Measurements from ENCODE around the gene FARS2.

- TF ChIP-seq ZBTB21 (CRISPR knock-in tag; IDR thresholded peaks at IDR 0.05; ENCODE audit: borderline replicate concordance) (no peak), CTCF (IDR thresholded peaks at IDR 0.05) (no peak), ZBTB43 (CRISPR knock-in tag; IDR thresholded peaks at IDR 0.05) (no peak), MAX (CRISPR knock-in tag; IDR thresholded peaks at IDR 0.05) (no peak), OVOL2 (CRISPR knock-in tag; IDR thresholded peaks at IDR 0.05; ENCODE audit: borderline replicate concordance) (no peak), SMAD3 (CRISPR knock-in tag; IDR thresholded peaks at IDR 0.05; ENCODE audit: borderline replicate concordance) (no peak), FOXK1 (CRISPR knock-in tag; IDR thresholded peaks at IDR 0.05) (no peak), PRRX2 (CRISPR knock-in tag; IDR thresholded peaks at IDR 0.05) (no peak), PRDM15 (CRISPR knock-in tag; IDR thresholded peaks at IDR 0.05) (no peak), CREM (CRISPR knock-in tag; IDR thresholded peaks at IDR 0.05) (no peak), MYBL2 (CRISPR knock-in tag; IDR thresholded peaks at IDR 0.05) (no peak), CREB1 (CRISPR knock-in tag; IDR thresholded peaks at IDR 0.05) (no peak)
Measured at GRCh38 chr6:5353971-5354370, 92.7 kb downstream of the FARS2 start.

All from WTC11 (cell line).